ENCODE measurements around the gene DBR1.
A peak's percentile ranks its signal among the peaks of the same experiment; 100 is the strongest.

Gene DBR1

GRCh38 chr3:138188013-138188730, 13.5 kb upstream of the DBR1 start:
- TF ChIP-seq CTCF (IDR thresholded peaks at IDR 0.05; ENCODE audit: control insufficient read depth, insufficient read depth, low read depth, low read length, missing control alignments): no peak
- no peak for DNase-seq (ENCODE audit: low read depth)
- H3K4me3 ChIP-seq (ENCODE audit: control insufficient read depth, low read depth, low read length): peak overlapping the region; percentile 94

GRCh38 chr3:138187296-138188012, 12.7 kb upstream of the DBR1 start, which contains the start of gene ARMC8:
Gene ARMC8 (plus strand): TSS chr3:138187301. CDS start chr3:138187555, 254 bp downstream.
- peak within 1 kb of the TSS; percentile 94 for H3K4me3 ChIP-seq (ENCODE audit: control insufficient read depth, low read depth, low read length)
- no peak for TF ChIP-seq CTCF (IDR thresholded peaks at IDR 0.05; ENCODE audit: control insufficient read depth, insufficient read depth, low read depth, low read length, missing control alignments)
- DNase-seq (ENCODE audit: low read depth): no peak

GRCh38 chr3:138186803-138187295, 12.1 kb upstream of the DBR1 start:
- peak overlapping the region; percentile 94 for H3K4me3 ChIP-seq (ENCODE audit: control insufficient read depth, low read depth, low read length)
- no peak for TF ChIP-seq CTCF (IDR thresholded peaks at IDR 0.05; ENCODE audit: control insufficient read depth, insufficient read depth, low read depth, low read length, missing control alignments)
- no peak for DNase-seq (ENCODE audit: low read depth)

GRCh38 chr3:138186221-138186620, 11.5 kb upstream of the DBR1 start:
- no peak for TF ChIP-seq CTCF (IDR thresholded peaks at IDR 0.05; ENCODE audit: control insufficient read depth, insufficient read depth, low read depth, low read length, missing control alignments)
- no peak overlapping the region for H3K4me3 ChIP-seq (ENCODE audit: control insufficient read depth, low read depth, low read length)
- DNase-seq (ENCODE audit: low read depth): no peak

GRCh38 chr3:138184994-138185393, 10.3 kb upstream of the DBR1 start:
- no peak overlapping the region for H3K4me3 ChIP-seq (ENCODE audit: control insufficient read depth, low read depth, low read length)
- no peak for TF ChIP-seq CTCF (IDR thresholded peaks at IDR 0.05; ENCODE audit: control insufficient read depth, insufficient read depth, low read depth, low read length, missing control alignments)
- DNase-seq (ENCODE audit: low read depth): no peak

GRCh38 chr3:138180375-138181029, 5.8 kb upstream of the DBR1 start:
- H3K4me3 ChIP-seq (ENCODE audit: control insufficient read depth, low read depth, low read length): no peak overlapping the region
- peak; percentile 44 for TF ChIP-seq CTCF (IDR thresholded peaks at IDR 0.05; ENCODE audit: control insufficient read depth, insufficient read depth, low read depth, low read length, missing control alignments)
- no peak for DNase-seq (ENCODE audit: low read depth)
